Transverse colon (tissue), 4 donors: ENCODE data around the gene FUT3. TPM values are rescaled to one million over a fixed set of nuclear protein-coding genes. Genes with fewer than 3 reads are reported as not detected.

ENCODE experiments used
- DNase-seq: peaks from one replicate; pipeline ENCODE4 v3.0.0-alpha.2; 2019
- H3K27ac ChIP-seq, 4 donors: fragments of 200-600 bp; sonication (generic); 2 replicates each; pipeline ENCODE4 v1.5.1; 2016 to 2018; ENCODE audit warnings: inconsistent platforms in 4 of 4
- H3K27me3 ChIP-seq: fragments of 200-600 bp; sonication (generic); 2 replicates; pipeline ENCODE4 v1.5.1; 2017; ENCODE audit warnings: inconsistent platforms
- H3K36me3 ChIP-seq, 4 donors: fragments of 200-600 bp; sonication (generic); 2 replicates each; pipeline ENCODE4 v1.5.1; 2017 to 2019; ENCODE audit warnings: inconsistent platforms in 4 of 4
- H3K4me1 ChIP-seq, 4 donors: fragments of 200-600 bp; sonication (generic); 2 replicates each; pipeline ENCODE4 v1.5.1; 2017 to 2020; ENCODE audit warnings: inconsistent platforms in 4 of 4
- H3K4me3 ChIP-seq, 4 donors: fragments of 200-600 bp; sonication (generic); 1 replicate in 1 of 4; 2 replicates in 3 of 4; pipeline versions ENCODE4 v1.5.1 to v1.6.1; 2017 to 2019; ENCODE audit warnings: inconsistent platforms in 4 of 4
- H3K9me3 ChIP-seq, 2 donors: fragments of 200-600 bp; sonication (generic); 2 replicates each; pipeline ENCODE4 v1.5.1; 2017 to 2019; ENCODE audit warnings: inconsistent platforms in 2 of 2
- CTCF ChIP-seq, 5 experiments: fragments of 200-600 bp in 3 of 5; fragments of 450-650 bp in 2 of 5; sonication (generic) in 3 of 5; IDR thresholded peaks; 1 replicate in 2 of 5; 2 replicates in 3 of 5; pipeline ENCODE4 v1.5.1; 2016 to 2017; ENCODE audit warnings: antibody characterized with exemption in 5 of 5, inconsistent platforms in 3 of 5, mild to moderate bottlenecking in 2 of 5, moderate library complexity in 1 of 5
- EP300 ChIP-seq: sonication (generic); formaldehyde crosslinking; IDR thresholded peaks from one replicate; pipeline ENCODE4 v1.6.1; 2017; ENCODE audit warnings: antibody characterized with exemption, low read depth
- POLR2A ChIP-seq: fragments of 450-650 bp; IDR thresholded peaks from one replicate; pipeline ENCODE4 v1.6.1; 2016; ENCODE audit warnings: antibody characterized with exemption, mild to moderate bottlenecking, moderate library complexity
- POLR2AphosphoS5 ChIP-seq, 3 donors: sonication (generic); formaldehyde crosslinking; IDR thresholded peaks; one replicate each; pipeline ENCODE4 v1.6.1; 2016; ENCODE audit warnings: antibody characterized with exemption in 3 of 3
- WGBS, 2 donors: methylation state at CpG; one replicate each; pipeline ENCODE4 v1.1.5; 2018; ENCODE audit warnings: low coverage in 1 of 2; 5-methylcytosine and 5-hydroxymethylcytosine counted together
- in situ Hi-C, 4 donors: fragments of 200-750 bp; cut with MboI; loops; one replicate each; pipeline versions ENCODE4 v1.15.0 to v1.15.1; 2017; ENCODE audit warnings: low sequenced_read_pairs in 3 of 4, low pct_ligation_motif_present in 1 of 4, low pct_unique_long_range_greater_than_20kb in 1 of 4
- intact Hi-C: fragments of 100-400 bp; cut with DNase I; formaldehyde crosslinking; loops from one replicate; pipeline ENCODE4 v1.15.1; 2023; ENCODE audit warnings: low total_unique reads
- total RNA-seq, 4 donors: library from RNA; depleted of rRNA; stranded (reverse); fragments of >200 nt; gene quantifications; one replicate each; pipeline ENCODE4 v1.1.0, GENCODE V29; 2016

The FUT3 gene
- total RNA-seq, 4 donors from 2014 or later = 180 to 222 (median 191) TPM

- H3K9me3 ChIP-seq = no peaks in the 10 kb centered on the region
- H3K4me3 ChIP-seq = no peak overlapping the region
- H3K27me3 ChIP-seq = peaks cover 15% of the 10 kb centered on the region
- no peak for DNase-seq
- no peaks in the 10 kb centered on the region for H3K4me1 ChIP-seq
- no peak overlapping the region for H3K27ac ChIP-seq
- TF ChIP-seq CTCF (IDR thresholded peaks at IDR 0.05) (no peak), EP300 (no peak), POLR2AphosphoS5 (IDR thresholded peaks at IDR 0.05) (no peak), POLR2A (no peak)
- intact Hi-C loops = no loop called here
- in situ Hi-C loops = no loop called here
- H3K36me3 ChIP-seq = no peaks in the 10 kb centered on the region
- whole genome bisulfite sequencing, 2 donors = 89% methylated on average over 12 of the region's 12 CpGs; no CpG with 5 or more reads in 1 of the 2 donors
Measured at GRCh38 chr19:5873617-5874199, 22.5 kb upstream of the FUT3 start.

- TF ChIP-seq CTCF (IDR thresholded peaks at IDR 0.05) = no peak
- TF ChIP-seq POLR2AphosphoS5 (IDR thresholded peaks at IDR 0.05) = peak; percentile 27 to 77 (median 59)
- TF ChIP-seq EP300 = peak; percentile 39
- WGBS, 2 donors = 59 to 73% methylated on average over 8 to 12 of the region's 12 CpGs
- H3K27ac ChIP-seq = peak overlapping the region in 2 of 4 donors; percentile 37 to 48
Measured at GRCh38 chr19:5870986-5871394, 19.7 kb upstream of the FUT3 start.

GRCh38 chr19:5867201-5868136 is 16.2 kb upstream of the FUT3 start:
- Histone ChIP-seq H3K36me3 (no peaks in the 10 kb centered on the region), H3K9me3 (no peaks in the 10 kb centered on the region), H3K27me3 (no peaks in the 10 kb centered on the region), H3K27ac (no peak overlapping the region), H3K4me3 (no peak overlapping the region), H3K4me1 (no peaks in the 10 kb centered on the region)
- intact Hi-C loops (no loop called here), in situ Hi-C loops (no loop called here)
- TF ChIP-seq POLR2A = no peak
- TF ChIP-seq CTCF (IDR thresholded peaks at IDR 0.05) = no peak
- no peak for TF ChIP-seq POLR2AphosphoS5 (IDR thresholded peaks at IDR 0.05)
- no peak for TF ChIP-seq EP300
- WGBS, 2 donors = 31 to 87% methylated on average over 4 to 25 of the region's 31 CpGs
- DNase-seq = no peak

More at GRCh38 chr19:5870986-5871394, 19.7 kb upstream of the FUT3 start:
- DNase-seq = no peak
- H3K4me1 ChIP-seq = no peaks in the 10 kb centered on the region
- H3K4me3 ChIP-seq = no peak overlapping the region
- in situ Hi-C loops = no loop called here
- intact Hi-C loops = no loop called here
- H3K9me3 ChIP-seq = no peaks in the 10 kb centered on the region
- H3K27me3 ChIP-seq = no peaks in the 10 kb centered on the region
- H3K36me3 ChIP-seq = no peaks in the 10 kb centered on the region

- no peak for TF ChIP-seq POLR2AphosphoS5 (IDR thresholded peaks at IDR 0.05)
- TF ChIP-seq POLR2A = no peak
- no peak for TF ChIP-seq EP300
- H3K27me3 ChIP-seq = no peaks in the 10 kb centered on the region
- no peaks in the 10 kb centered on the region for H3K9me3 ChIP-seq
- in situ Hi-C loops = no loop called here
- intact Hi-C loops = no loop called here
- WGBS, 2 donors = 73% methylated on average over 11 of the region's 11 CpGs; no CpG with 5 or more reads in 1 of the 2 donors
- no peaks in the 10 kb centered on the region for H3K36me3 ChIP-seq
- no peak overlapping the region for H3K27ac ChIP-seq
- no peak overlapping the region for H3K4me3 ChIP-seq
- no peak for DNase-seq
- H3K4me1 ChIP-seq = no peaks in the 10 kb centered on the region
Measured at GRCh38 chr19:5865772-5866171, 14.5 kb upstream of the FUT3 start.
